SK-N-SH treated with all-trans-retinoic acid at 6 μM for 48 hours (cell line): ENCODE measurements around the gene FAF1.

Source experiments
- ARNTL ChIP-seq: fragments of 450-650 bp; formaldehyde crosslinking; IDR thresholded peaks from 2 replicates; pipeline ENCODE4 v1.5.0; 2020; ENCODE audit warnings: low read depth, mild to moderate bottlenecking, moderate library complexity, borderline replicate concordance
- CREB5 ChIP-seq: fragments of 250-450 bp; sonication (Bioruptor Pico); IDR thresholded peaks from 2 replicates; pipeline ENCODE4 v1.5.1; 2020; ENCODE audit warnings: low read depth, mild to moderate bottlenecking, moderate library complexity
- OSR1 ChIP-seq: fragments of 250-450 bp; sonication (Bioruptor Pico); IDR thresholded peaks from 2 replicates; pipeline ENCODE4 v1.8.0; 2022; ENCODE audit warnings: moderate library complexity, mild to moderate bottlenecking, inconsistent platforms
- PATZ1 ChIP-seq: fragments of 250-450 bp; sonication (Bioruptor Pico); IDR thresholded peaks from 2 replicates; pipeline ENCODE4 v1.8.0; 2020; ENCODE audit warnings: mild to moderate bottlenecking, moderate library complexity, borderline replicate concordance
- TCF4 ChIP-seq: fragments of 250-450 bp; sonication (Bioruptor Pico); IDR thresholded peaks from 2 replicates; pipeline ENCODE4 v1.8.0; 2021; ENCODE audit warnings: mild to moderate bottlenecking, moderate library complexity, borderline replicate concordance
- ZFP3 ChIP-seq: fragments of 250-450 bp; sonication (Bioruptor Pico); IDR thresholded peaks from 2 replicates; pipeline ENCODE4 v1.5.0; 2020; ENCODE audit warnings: mild to moderate bottlenecking, moderate library complexity
- ZFP30 ChIP-seq: fragments of 450-650 bp; formaldehyde crosslinking; IDR thresholded peaks from 2 replicates; pipeline ENCODE4 v1.5.0; 2022; ENCODE audit warnings: mild to moderate bottlenecking, moderate library complexity

GRCh38 chr1:50820545-50820944, 139.5 kb downstream of the FAF1 start:
- no peak for TF ChIP-seq TCF4 (CRISPR knock-in tag)
- TF ChIP-seq ZFP30 (CRISPR knock-in tag) = no peak
- no peak for TF ChIP-seq OSR1 (CRISPR knock-in tag)
- no peak for TF ChIP-seq CREB5 (CRISPR knock-in tag)
- no peak for TF ChIP-seq ARNTL (CRISPR knock-in tag)
- TF ChIP-seq PATZ1 = no peak
- TF ChIP-seq ZFP3 (CRISPR knock-in tag) = no peak
